ENCODE results near the gene TMEM52B. TPM values are rescaled to one million over a fixed set of nuclear protein-coding genes. Genes with fewer than 3 reads are reported as not detected.
"Not testable (repeated sequence)": the region's sequence is repeated elsewhere in the genome, so short reads cannot be mapped to it uniquely, and the experiment has no call there.

Gene TMEM52B
- total and polyA plus RNA-seq, 3 donors from 2014 or later = 0.74 to 1.2 (median 0.76) TPM

- WGBS, 2 donors = 25 to 32% methylated on average over 2 of the region's 2 CpGs
- TF ChIP-seq, protein P1, sequence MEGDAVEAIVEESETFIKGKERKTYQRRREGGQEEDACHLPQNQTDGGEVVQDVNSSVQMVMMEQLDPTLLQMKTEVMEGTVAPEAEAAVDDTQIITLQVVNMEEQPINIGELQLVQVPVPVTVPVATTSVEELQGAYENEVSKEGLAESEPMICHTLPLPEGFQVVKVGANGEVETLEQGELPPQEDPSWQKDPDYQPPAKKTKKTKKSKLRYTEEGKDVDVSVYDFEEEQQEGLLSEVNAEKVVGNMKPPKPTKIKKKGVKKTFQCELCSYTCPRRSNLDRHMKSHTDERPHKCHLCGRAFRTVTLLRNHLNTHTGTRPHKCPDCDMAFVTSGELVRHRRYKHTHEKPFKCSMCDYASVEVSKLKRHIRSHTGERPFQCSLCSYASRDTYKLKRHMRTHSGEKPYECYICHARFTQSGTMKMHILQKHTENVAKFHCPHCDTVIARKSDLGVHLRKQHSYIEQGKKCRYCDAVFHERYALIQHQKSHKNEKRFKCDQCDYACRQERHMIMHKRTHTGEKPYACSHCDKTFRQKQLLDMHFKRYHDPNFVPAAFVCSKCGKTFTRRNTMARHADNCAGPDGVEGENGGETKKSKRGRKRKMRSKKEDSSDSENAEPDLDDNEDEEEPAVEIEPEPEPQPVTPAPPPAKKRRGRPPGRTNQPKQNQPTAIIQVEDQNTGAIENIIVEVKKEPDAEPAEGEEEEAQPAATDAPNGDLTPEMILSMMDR (IDR thresholded peaks at IDR 0.05) = no peak
- no peak for TF ChIP-seq POLR2A (IDR thresholded peaks at IDR 0.05)
- Histone ChIP-seq H3K9me3 (no peaks in the 10 kb centered on the region), H3K4me1 (no peaks in the 10 kb centered on the region), H3K4me3 (no peak overlapping the region), H3K27ac (no peak overlapping the region), H3K36me3 (ENCODE audit: low read depth, missing control alignments) (no peaks in the 10 kb centered on the region), H3K27me3 (no peaks in the 10 kb centered on the region)
- intact Hi-C loops (cut with DNase I; ENCODE audit: low total_unique reads) = no loop called here
- no peak for DNase-seq
These were observed 13.0 kb downstream of the TMEM52B start for GRCh38 chr12:10191865-10192264.

- no peaks in the 10 kb centered on the region for H3K36me3 ChIP-seq (ENCODE audit: low read depth, missing control alignments)
- TF ChIP-seq, protein P1 (IDR thresholded peaks at IDR 0.05) = no peak
- TF ChIP-seq POLR2A (IDR thresholded peaks at IDR 0.05) = no peak
- WGBS, 2 donors = 89 to 90% methylated on average over 3 of the region's 3 CpGs
- no peak for DNase-seq
- H3K9me3 ChIP-seq = no peaks in the 10 kb centered on the region
- no peaks in the 10 kb centered on the region for H3K4me1 ChIP-seq
- H3K27ac ChIP-seq = no peak overlapping the region
- no peak overlapping the region for H3K4me3 ChIP-seq
- intact Hi-C loops (cut with DNase I; ENCODE audit: low total_unique reads) = no loop called here
- H3K27me3 ChIP-seq = no peaks in the 10 kb centered on the region
These were observed 15.4 kb downstream of the TMEM52B start for GRCh38 chr12:10194160-10194670.

GRCh38 chr12:10196210-10196609 is 17.4 kb downstream of the TMEM52B start:
- 78 to 88% methylated on average over 10 of the region's 10 CpGs for WGBS, 2 donors
- Histone ChIP-seq H3K27ac (no peak overlapping the region), H3K4me3 (no peak overlapping the region), H3K36me3 (ENCODE audit: low read depth, missing control alignments) (no peaks in the 10 kb centered on the region), H3K9me3 (no peaks in the 10 kb centered on the region), H3K4me1 (no peaks in the 10 kb centered on the region), H3K27me3 (no peaks in the 10 kb centered on the region)
- intact Hi-C loops (cut with DNase I; ENCODE audit: low total_unique reads) = no loop called here
- DNase-seq = no peak
- no peak for TF ChIP-seq POLR2A (IDR thresholded peaks at IDR 0.05)
- TF ChIP-seq, protein P1 (IDR thresholded peaks at IDR 0.05) = no peak

DNA sequence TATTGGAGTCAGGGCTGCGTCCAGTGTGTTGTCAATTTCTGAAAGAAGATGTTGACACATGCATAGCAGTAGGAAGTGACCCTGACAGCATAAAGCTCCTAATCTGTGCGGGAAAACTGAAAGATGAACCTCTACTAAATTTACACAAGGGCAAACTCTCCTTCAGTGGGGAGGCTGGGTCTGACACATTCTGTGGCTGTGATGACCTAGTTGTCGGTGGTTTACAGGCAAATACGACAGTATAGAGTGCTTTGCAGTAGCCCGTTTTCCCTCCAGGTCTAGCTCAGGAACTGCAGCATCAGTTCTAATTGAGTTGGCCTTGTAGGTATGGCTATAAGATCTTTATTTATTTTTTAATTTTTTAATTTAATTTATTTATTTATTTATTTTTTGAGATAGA is 19.0 kb downstream of the TMEM52B start:
- intact Hi-C loops (cut with DNase I; ENCODE audit: low total_unique reads) = no loop called here
- TF ChIP-seq POLR2A (IDR thresholded peaks at IDR 0.05) = no peak
- TF ChIP-seq, protein P1 (IDR thresholded peaks at IDR 0.05) = no peak
- no peaks in the 10 kb centered on the region for H3K9me3 ChIP-seq
- no peaks in the 10 kb centered on the region for H3K27me3 ChIP-seq
- no peaks in the 10 kb centered on the region for H3K4me1 ChIP-seq
- H3K27ac ChIP-seq = no peak overlapping the region
- no peak for DNase-seq
- H3K4me3 ChIP-seq = no peak overlapping the region
- no peaks in the 10 kb centered on the region for H3K36me3 ChIP-seq (ENCODE audit: low read depth, missing control alignments)
- 94 to 96% methylated on average over 5 of the region's 5 CpGs for WGBS, 2 donors

DNA sequence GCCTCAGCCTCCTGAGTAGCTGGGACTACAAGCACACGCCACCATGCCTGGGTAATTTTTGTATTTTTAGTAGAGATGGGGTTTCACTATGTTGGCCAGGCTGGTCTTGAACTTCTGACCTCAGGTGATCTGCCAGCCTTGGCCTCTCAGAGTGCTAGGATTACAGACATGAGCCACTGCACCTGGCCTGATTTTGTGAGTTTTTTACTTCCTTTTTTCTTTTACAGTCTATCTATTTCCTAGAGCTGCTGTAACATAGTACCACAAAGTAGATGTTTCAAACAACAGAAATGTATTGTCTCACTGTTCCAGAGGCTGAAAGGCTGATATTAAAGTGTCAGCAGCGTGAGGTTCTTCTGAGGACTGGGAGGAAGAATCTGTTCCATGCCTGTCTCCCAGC is 25.7 kb downstream of the TMEM52B start:
- H3K4me3 ChIP-seq; intact Hi-C loops (cut with DNase I; ENCODE audit: low total_unique reads); H3K27me3 ChIP-seq; H3K36me3 ChIP-seq (ENCODE audit: low read depth, missing control alignments); H3K4me1 ChIP-seq; H3K9me3 ChIP-seq; H3K27ac ChIP-seq; DNase-seq: not testable (repeated sequence)
- 59 to 89% methylated on average over 2 of the region's 2 CpGs for WGBS, 2 donors
